Raji (cell line): Measurements from ENCODE around the gene ENG.

Source experiments
- POLR2A ChIP-seq: IDR thresholded peaks from 2 replicates; pipeline ENCODE4 v1.6.1; 2011; ENCODE audit warnings: low read depth, low read length, control low read depth; ENCODE audit not compliant: insufficient read depth

ENG gene

GRCh38 chr9:127856729-127857116, 2.3 kb upstream of the ENG start:
- TF ChIP-seq POLR2A: no peak

GRCh38 chr9:127856094-127856728, 1.8 kb upstream of the ENG start:
- no peak for TF ChIP-seq POLR2A

GRCh38 chr9:127855522-127855921, 1.1 kb upstream of the ENG start:
- no peak for TF ChIP-seq POLR2A

- no peak for TF ChIP-seq POLR2A
Observed at GRCh38 chr9:127854960-127855359, 502 bp upstream of the ENG start.

- no peak for TF ChIP-seq POLR2A
Observed at GRCh38 chr9:127853312-127854183, 910 bp downstream of the ENG start.

GRCh38 chr9:127852829-127853228, 1.6 kb downstream of the ENG start:
- no peak for TF ChIP-seq POLR2A

GRCh38 chr9:127850286-127850830, 4.1 kb downstream of the ENG start:
- no peak for TF ChIP-seq POLR2A

- no peak for TF ChIP-seq POLR2A
Observed at GRCh38 chr9:127848756-127849504, 5.5 kb downstream of the ENG start.

GRCh38 chr9:127847833-127848755, 6.4 kb downstream of the ENG start:
- no peak for TF ChIP-seq POLR2A

- no peak for TF ChIP-seq POLR2A
Observed at GRCh38 chr9:127847178-127847510, 7.3 kb downstream of the ENG start.

- no peak for TF ChIP-seq POLR2A
Observed at GRCh38 chr9:127846443-127847177, 7.8 kb downstream of the ENG start.

GRCh38 chr9:127844821-127845359, 9.6 kb downstream of the ENG start:
- no peak for TF ChIP-seq POLR2A

GRCh38 chr9:127841087-127841835, 13.2 kb downstream of the ENG start:
- no peak for TF ChIP-seq POLR2A

- no peak for TF ChIP-seq POLR2A
Observed at GRCh38 chr9:127838375-127839078, 15.9 kb downstream of the ENG start.
